Sigmoid colon (tissue), 7 donors: ENCODE data around the gene PER2. TPM values are rescaled to one million over a fixed set of nuclear protein-coding genes. Genes with fewer than 3 reads are reported as not detected.

Experiments used
- DNase-seq: peaks from one replicate; pipeline ENCODE4 v3.0.0-alpha.2; 2019
- H3K27ac ChIP-seq, 4 donors: fragments of 200-600 bp; sonication (generic); one replicate each; pipeline ENCODE4 v1.5.1; 2016 to 2019; ENCODE audit warnings: mild to moderate bottlenecking in 1 of 4
- H3K27me3 ChIP-seq, 3 donors: fragments of 200-600 bp; sonication (generic); one replicate each; pipeline ENCODE4 v1.5.1; 2019; ENCODE audit warnings: mild to moderate bottlenecking in 1 of 3
- H3K36me3 ChIP-seq, 4 donors: fragments of 200-600 bp; sonication (generic); one replicate each; pipeline ENCODE4 v1.5.1; 2016 to 2019
- H3K4me1 ChIP-seq, 4 donors: fragments of 200-600 bp; sonication (generic); one replicate each; pipeline ENCODE4 v1.5.1; 2017 to 2019
- H3K4me3 ChIP-seq, 4 donors: fragments of 200-600 bp; sonication (generic); one replicate each; pipeline ENCODE4 v1.5.1; 2017 to 2019; ENCODE audit warnings: mild to moderate bottlenecking in 2 of 4, moderate library complexity in 1 of 4
- H3K9me3 ChIP-seq, 4 donors: fragments of 200-600 bp in 3 of 4; sonication (generic) in 3 of 4; one replicate each; pipeline versions ENCODE4 v1.5.1 to v1.6.1; 2013 to 2019
- CTCF ChIP-seq, 4 experiments: fragments of 450-650 bp in 3 of 4; fragments of 200-600 bp in 1 of 4; IDR thresholded peaks; one replicate each; pipeline ENCODE4 v1.5.1; 2016 to 2019; ENCODE audit warnings: antibody characterized with exemption in 4 of 4, mild to moderate bottlenecking in 3 of 4, moderate library complexity in 2 of 4
- EP300 ChIP-seq, 4 donors: sonication (generic); formaldehyde crosslinking; IDR thresholded peaks; one replicate each; pipeline ENCODE4 v1.6.1; 2017; ENCODE audit warnings: antibody characterized with exemption in 4 of 4
- POLR2A ChIP-seq, 2 donors: fragments of 450-650 bp; IDR thresholded peaks; one replicate each; pipeline ENCODE4 v1.6.1; 2016; ENCODE audit warnings: antibody characterized with exemption in 2 of 2, mild to moderate bottlenecking in 2 of 2, moderate library complexity in 2 of 2
- POLR2AphosphoS5 ChIP-seq, 4 donors: sonication (generic); formaldehyde crosslinking; IDR thresholded peaks; one replicate each; pipeline ENCODE4 v1.6.1; 2017; ENCODE audit warnings: antibody characterized with exemption in 4 of 4
- WGBS, 2 donors: extraction: QIAGEN DNeasy Blood & Tissue Kit; methylation state at CpG; one replicate each; pipeline ENCODE4 v1.1.7; 2013; 5-methylcytosine and 5-hydroxymethylcytosine counted together
- intact Hi-C: fragments of 100-400 bp; cut with DNase I; formaldehyde crosslinking; loops from one replicate; pipeline ENCODE4 v1.15.1; 2023
- polyA plus RNA-seq, 3 donors: library from polyadenylated mRNA; stranded (reverse); fragments of 200-250 nt; gene quantifications; one replicate each; pipeline ENCODE4 v1.2.3, GENCODE V29; 2013
- total RNA-seq, 4 donors: library from RNA; depleted of rRNA; stranded (reverse); fragments of >200 nt; gene quantifications; one replicate each; pipeline ENCODE4 v1.1.0, GENCODE V29; 2016
- donor health status: healthy with polysubstance abuse.
- donor health status: Bipolar disorder and iron deficiency.
- donor health status: healthy.

PER2 gene
- total and polyA plus RNA-seq, 7 donors: 3.7 to 11.8 (median 7.7) TPM

- Histone ChIP-seq H3K27ac (peak overlapping the region; percentile 50 to 66 (median 65)), H3K4me1 (peaks cover 0 to 33% (median 18%) of the 10 kb centered on the region in 4 donors), H3K36me3 (peaks cover 28 to 69% (median 33%) of the 10 kb centered on the region in 4 donors), H3K9me3 (no peaks in the 10 kb centered on the region), H3K4me3 (no peak overlapping the region), H3K27me3 (no peaks in the 10 kb centered on the region)
- 88 to 95% methylated on average over 12 of the region's 12 CpGs for WGBS, 2 donors
- TF ChIP-seq POLR2AphosphoS5 (IDR thresholded peaks at IDR 0.05): no peak
- no peak for TF ChIP-seq POLR2A (IDR thresholded peaks at IDR 0.05)
- TF ChIP-seq CTCF (IDR thresholded peaks at IDR 0.05): no peak
- no peak for TF ChIP-seq EP300 (IDR thresholded peaks at IDR 0.05)
- intact Hi-C loops: loop anchor here (1.0 to 10.0 kb wide), 5 partner anchors 58 to 404 kb away; partner anchors contain the start of genes ERFE, ILKAP and SCLY
- peak; percentile 63 for DNase-seq
These were observed 25.8 kb downstream of the PER2 start for GRCh38 chr2:238262496-238263122.

- WGBS, 2 donors: 94 to 95% methylated on average over 16 of the region's 16 CpGs
- peak; percentile 50 for DNase-seq
- intact Hi-C loops: loop anchor here (2.0 to 10.0 kb wide), 4 partner anchors 57 to 340 kb away; partner anchors contain the start of genes ERFE, ILKAP and SCLY
- Histone ChIP-seq H3K27ac (peak overlapping the region in 1 of 4 donors; percentile 65), H3K27me3 (no peaks in the 10 kb centered on the region), H3K4me1 (peaks cover 0 to 33% (median 18%) of the 10 kb centered on the region in 4 donors), H3K36me3 (peaks cover 24 to 69% (median 30%) of the 10 kb centered on the region in 4 donors), H3K9me3 (no peaks in the 10 kb centered on the region), H3K4me3 (no peak overlapping the region)
- TF ChIP-seq CTCF (IDR thresholded peaks at IDR 0.05): no peak
- TF ChIP-seq POLR2A (IDR thresholded peaks at IDR 0.05): no peak
- no peak for TF ChIP-seq POLR2AphosphoS5 (IDR thresholded peaks at IDR 0.05)
- no peak for TF ChIP-seq EP300 (IDR thresholded peaks at IDR 0.05)
These were observed 26.6 kb downstream of the PER2 start for GRCh38 chr2:238261718-238262375.

GRCh38 chr2:238260883-238261282 is 27.5 kb downstream of the PER2 start:
- Histone ChIP-seq H3K36me3 (peaks cover 33 to 70% (median 37%) of the 10 kb centered on the region in 4 donors), H3K27ac (no peak overlapping the region), H3K9me3 (no peaks in the 10 kb centered on the region), H3K4me3 (no peak overlapping the region), H3K27me3 (no peaks in the 10 kb centered on the region), H3K4me1 (peaks cover 0 to 33% (median 18%) of the 10 kb centered on the region in 4 donors)
- intact Hi-C loops: loop anchor here (5.0 to 10.0 kb wide), 3 partner anchors 56 to 339 kb away; partner anchors contain the start of genes ILKAP and SCLY
- TF ChIP-seq POLR2A (IDR thresholded peaks at IDR 0.05) (no peak), POLR2AphosphoS5 (IDR thresholded peaks at IDR 0.05) (no peak), CTCF (IDR thresholded peaks at IDR 0.05) (no peak), EP300 (IDR thresholded peaks at IDR 0.05) (no peak)
- DNase-seq: no peak
- WGBS, 2 donors: 87 to 88% methylated on average over 18 of the region's 18 CpGs

- intact Hi-C loops: loop anchor here (5.0 to 10.0 kb wide), 3 partner anchors 55 to 337 kb away; partner anchors contain the start of genes ILKAP and SCLY
- 86 to 87% methylated on average over 21 of the region's 21 CpGs for WGBS, 2 donors
- H3K27me3 ChIP-seq: no peaks in the 10 kb centered on the region
- DNase-seq: no peak
- peaks cover 33 to 73% (median 42%) of the 10 kb centered on the region in 4 donors for H3K36me3 ChIP-seq
- peaks cover 0 to 33% (median 18%) of the 10 kb centered on the region in 4 donors for H3K4me1 ChIP-seq
- no peak overlapping the region for H3K4me3 ChIP-seq
- H3K9me3 ChIP-seq: no peaks in the 10 kb centered on the region
- TF ChIP-seq POLR2A (IDR thresholded peaks at IDR 0.05) (no peak), POLR2AphosphoS5 (IDR thresholded peaks at IDR 0.05) (no peak), CTCF (IDR thresholded peaks at IDR 0.05) (no peak), EP300 (IDR thresholded peaks at IDR 0.05) (no peak)
- no peak overlapping the region for H3K27ac ChIP-seq
These were observed 29.1 kb downstream of the PER2 start for GRCh38 chr2:238259061-238260020.
